ENCODE results near the gene PDE2A. TPM values are rescaled to one million over a fixed set of nuclear protein-coding genes. Genes with fewer than 3 reads are reported as not detected.
"Not testable (repeated sequence)": the region's sequence is repeated elsewhere in the genome, so short reads cannot be mapped to it uniquely, and the experiment has no call there.

The PDE2A gene
- total and polyA plus RNA-seq, 5 experiments from 2014 or later = 0.22 to 1.9 (median 0.74) TPM; not detected in 1

DNA sequence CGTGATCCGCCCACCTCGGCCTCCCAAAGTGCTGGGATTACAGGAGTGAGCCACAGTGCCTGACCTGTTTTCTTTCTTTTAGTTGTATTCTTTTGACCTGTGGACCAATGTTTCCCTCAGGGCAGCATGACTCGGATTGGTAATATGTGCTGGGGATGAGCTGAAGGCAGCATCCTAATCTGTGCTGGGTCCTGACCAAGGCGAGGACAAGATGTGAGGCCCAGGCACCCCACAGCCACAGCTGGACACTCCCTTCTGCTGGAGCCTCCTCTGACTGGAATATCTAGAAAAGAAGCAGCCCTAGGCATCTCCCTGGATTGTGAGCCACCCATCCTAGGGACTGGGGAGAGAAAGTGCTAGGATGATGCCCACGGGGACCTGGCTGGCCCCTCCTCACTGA is 105.4 kb downstream of the PDE2A start:
- Mint-ChIP-seq H3K36me3 (no peaks in the 10 kb centered on the region), H3K27ac (no peak overlapping the region), H3K9me3 (no peaks in the 10 kb centered on the region), H3K4me3 (no peak overlapping the region), H3K27me3 (peaks cover 9 to 30% (median 24%) of the 10 kb centered on the region in 5 donors), H3K4me1 (peaks cover 3 to 22% (median 5%) of the 10 kb centered on the region in 4 donors)
- ATAC-seq = no peak
- POLR2A ChIA-PET = no interaction called here
- DNase-seq = peak in 1 of 10 donors; percentile 34

DNA sequence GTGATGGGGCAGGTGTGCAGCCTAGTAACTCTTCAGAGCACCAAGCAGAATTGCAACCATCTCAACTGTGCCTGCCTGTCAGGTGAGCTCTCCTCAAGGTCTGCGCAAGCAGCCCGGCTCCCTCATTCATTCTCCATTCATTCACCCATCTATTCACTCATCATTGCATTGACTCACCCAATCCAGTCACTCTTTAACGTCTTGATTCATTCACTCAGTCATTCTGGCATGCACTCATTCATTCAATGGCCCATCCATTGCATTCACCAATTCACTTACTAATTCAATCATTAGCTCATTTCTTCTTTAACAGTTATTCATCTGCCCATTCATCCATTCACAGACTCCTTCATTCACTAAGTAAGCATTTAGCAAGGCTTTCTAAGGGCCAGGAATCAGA is 111.8 kb downstream of the PDE2A start:
- Mint-ChIP-seq H3K27ac (no peak overlapping the region), H3K9me3 (no peaks in the 10 kb centered on the region), H3K4me3 (no peak overlapping the region), H3K36me3 (no peaks in the 10 kb centered on the region), H3K27me3 (no peaks in the 10 kb centered on the region), H3K4me1 (no peaks in the 10 kb centered on the region)
- DNase-seq = no peak
- no peak for ATAC-seq
- POLR2A ChIA-PET = no interaction called here

DNA sequence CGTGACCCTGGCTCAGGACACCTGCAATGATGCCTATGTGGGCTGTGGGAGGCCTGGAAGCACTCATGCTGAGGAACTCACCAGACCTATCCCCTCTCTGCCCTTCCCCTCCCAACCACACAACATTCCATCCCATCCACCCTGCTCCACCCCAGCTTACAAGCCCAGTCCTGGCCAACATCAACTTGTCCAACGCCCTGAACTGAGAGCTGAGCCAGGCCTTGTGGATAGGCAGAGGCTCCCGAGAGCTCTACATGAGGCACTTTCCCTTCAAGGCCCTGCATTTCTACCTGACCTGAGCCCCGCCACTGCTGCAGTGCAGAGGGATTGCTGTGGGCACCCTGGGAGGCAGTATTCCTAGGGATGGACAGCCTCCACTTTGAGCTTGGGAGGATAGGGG is 112.4 kb downstream of the PDE2A start:
- H3K9me3 Mint-ChIP-seq = no peaks in the 10 kb centered on the region
- no peak for ATAC-seq
- H3K4me3 Mint-ChIP-seq = no peak overlapping the region
- H3K36me3 Mint-ChIP-seq = no peaks in the 10 kb centered on the region
- H3K27me3 Mint-ChIP-seq = peaks cover 0 to 3% (median 0%) of the 10 kb centered on the region in 5 donors
- H3K27ac Mint-ChIP-seq = no peak overlapping the region
- no peak for DNase-seq
- POLR2A ChIA-PET = interaction anchor here (0.9 kb wide), 1 partner anchor 41 kb away, joined by 3 read pairs; no protein-coding TSS in a partner anchor
- H3K4me1 Mint-ChIP-seq = no peaks in the 10 kb centered on the region

DNA sequence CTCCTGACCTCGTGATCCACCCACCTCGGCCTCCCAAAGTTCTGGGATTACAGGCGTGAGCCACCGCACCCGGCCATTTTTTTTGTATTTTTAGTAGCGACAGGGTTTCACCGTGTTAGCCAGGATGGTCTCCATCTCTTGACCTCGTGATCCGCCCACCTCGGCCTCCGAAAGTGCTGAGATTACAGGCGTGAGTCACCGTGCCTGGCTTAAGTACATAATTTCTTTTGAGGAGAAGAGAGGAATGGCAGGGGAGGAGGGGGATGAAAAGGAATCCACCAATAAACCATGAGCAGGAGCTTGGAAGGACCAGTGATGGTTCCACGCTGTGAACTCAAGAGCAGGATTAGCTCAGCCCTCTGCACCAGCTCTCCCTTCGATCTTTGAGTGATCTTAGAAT is 113.4 kb downstream of the PDE2A start:
- H3K36me3 Mint-ChIP-seq, POLR2A ChIA-PET, H3K9me3 Mint-ChIP-seq, H3K4me1 Mint-ChIP-seq, H3K27ac Mint-ChIP-seq, ATAC-seq, DNase-seq, H3K4me3 Mint-ChIP-seq: not testable (repeated sequence)
- H3K27me3 Mint-ChIP-seq = peaks cover 0 to 11% (median 3%) of the 10 kb centered on the region in 5 donors

DNA sequence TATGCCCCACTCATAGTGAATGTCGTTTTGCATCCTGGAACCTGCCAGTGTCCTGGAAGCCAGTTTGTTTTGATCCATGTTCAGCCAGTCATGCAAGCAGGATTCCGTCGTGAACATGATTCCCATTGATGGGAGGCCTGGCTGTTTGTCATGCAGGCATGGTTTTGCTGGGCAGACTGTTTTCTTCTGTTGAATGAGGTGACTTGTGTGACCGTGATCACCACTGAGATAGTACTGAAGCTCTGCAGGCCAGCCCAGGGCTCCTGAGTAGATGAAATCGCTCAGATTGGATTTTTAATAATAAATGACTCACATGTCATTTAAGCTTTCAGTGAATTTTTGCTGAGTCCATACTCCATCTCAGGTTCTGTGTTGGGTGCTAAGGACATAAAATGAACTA is 117.8 kb downstream of the PDE2A start:
- Mint-ChIP-seq H3K4me1 (peaks cover 0 to 9% (median 5%) of the 10 kb centered on the region in 4 donors), H3K9me3 (no peaks in the 10 kb centered on the region), H3K27me3 (peaks cover 0 to 32% (median 14%) of the 10 kb centered on the region in 5 donors), H3K4me3 (no peak overlapping the region), H3K36me3 (no peaks in the 10 kb centered on the region), H3K27ac (no peak overlapping the region)
- no peak for DNase-seq
- ATAC-seq = no peak
- POLR2A ChIA-PET = no interaction called here

DNA sequence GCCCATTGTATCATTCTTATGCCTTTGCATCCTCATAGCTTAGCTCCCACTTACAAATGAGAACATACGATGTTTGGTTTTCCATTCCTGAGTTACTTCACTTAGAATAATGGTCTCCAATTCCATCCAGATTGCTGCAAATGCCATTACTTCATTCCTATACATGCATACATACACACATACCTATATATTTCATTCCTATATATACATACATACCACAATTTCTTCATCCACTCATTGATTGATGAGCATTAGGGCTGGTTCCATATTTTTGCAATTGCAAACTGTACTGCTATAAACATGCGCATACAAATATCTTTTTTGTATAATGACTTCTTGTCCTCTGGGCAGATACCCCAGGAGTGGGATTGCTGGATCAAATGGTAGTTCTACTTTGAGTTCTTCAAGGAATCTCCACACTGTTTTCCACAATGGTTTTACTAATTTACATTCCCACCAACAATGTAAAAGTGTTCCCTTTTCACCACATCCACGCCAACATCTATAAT is 119.2 kb downstream of the PDE2A start:
- ATAC-seq, H3K9me3 Mint-ChIP-seq, H3K36me3 Mint-ChIP-seq, DNase-seq, H3K4me3 Mint-ChIP-seq, H3K4me1 Mint-ChIP-seq, H3K27ac Mint-ChIP-seq, POLR2A ChIA-PET: not testable (repeated sequence)
- peaks cover 0 to 32% (median 14%) of the 10 kb centered on the region in 5 donors for H3K27me3 Mint-ChIP-seq

DNA sequence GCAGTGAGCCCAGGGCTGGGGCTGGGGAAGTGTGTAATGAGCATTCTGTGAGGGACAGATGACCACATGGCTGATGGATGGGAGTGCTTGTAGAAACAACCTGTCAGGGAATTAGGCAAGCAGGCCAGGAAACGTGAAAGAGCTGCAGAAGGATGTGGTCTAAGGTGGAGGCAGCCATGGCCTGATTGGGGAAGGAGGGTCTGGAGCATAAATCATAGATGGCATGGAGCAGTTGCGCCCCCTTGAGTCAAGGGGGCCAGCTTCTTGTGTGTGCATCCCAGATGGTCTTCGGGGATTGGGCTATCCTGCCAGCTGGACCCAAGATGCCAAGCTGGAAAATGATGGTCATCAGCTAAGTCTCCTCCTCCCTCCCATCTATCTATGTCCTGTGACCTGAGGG is 120.5 kb downstream of the PDE2A start:
- Mint-ChIP-seq H3K9me3 (no peaks in the 10 kb centered on the region), H3K36me3 (no peaks in the 10 kb centered on the region), H3K4me3 (no peak overlapping the region), H3K27me3 (peaks cover 0 to 32% (median 14%) of the 10 kb centered on the region in 5 donors), H3K27ac (no peak overlapping the region), H3K4me1 (peaks cover 0 to 9% (median 5%) of the 10 kb centered on the region in 4 donors)
- DNase-seq (peak in 3 of 10 donors; percentile 6 to 16 (median 13)), ATAC-seq (no peak)
- POLR2A ChIA-PET = no interaction called here

DNA sequence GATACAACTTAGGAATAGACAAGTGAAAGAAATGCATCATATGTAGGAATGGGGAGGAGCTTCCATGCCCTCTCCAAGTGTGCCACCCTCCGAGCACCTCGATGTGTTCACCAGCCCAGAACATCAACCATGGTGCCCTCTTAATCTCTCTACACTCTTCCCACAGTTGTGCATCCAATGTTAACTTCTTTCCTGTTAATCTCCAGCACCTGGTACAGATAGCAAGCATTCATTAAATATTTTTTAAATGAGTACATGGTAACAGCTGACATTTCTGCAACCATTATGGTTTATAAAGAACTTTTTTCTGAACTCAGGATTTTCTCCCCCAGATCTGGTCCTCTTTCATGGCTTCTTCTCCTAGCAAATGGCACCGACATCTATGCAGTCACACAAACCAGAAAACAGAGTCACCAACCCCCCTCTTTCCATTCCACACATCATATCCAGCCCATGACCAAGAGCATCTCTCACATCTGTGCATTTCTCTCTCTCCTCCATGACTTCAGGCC is 121.8 kb downstream of the PDE2A start:
- Mint-ChIP-seq H3K27me3 (peaks cover 0 to 32% (median 14%) of the 10 kb centered on the region in 5 donors), H3K4me1 (peaks cover 0 to 9% (median 5%) of the 10 kb centered on the region in 4 donors), H3K36me3 (no peaks in the 10 kb centered on the region), H3K4me3 (no peak overlapping the region), H3K27ac (no peak overlapping the region), H3K9me3 (no peaks in the 10 kb centered on the region)
- POLR2A ChIA-PET = no interaction called here
- no peak for DNase-seq
- no peak for ATAC-seq

DNA sequence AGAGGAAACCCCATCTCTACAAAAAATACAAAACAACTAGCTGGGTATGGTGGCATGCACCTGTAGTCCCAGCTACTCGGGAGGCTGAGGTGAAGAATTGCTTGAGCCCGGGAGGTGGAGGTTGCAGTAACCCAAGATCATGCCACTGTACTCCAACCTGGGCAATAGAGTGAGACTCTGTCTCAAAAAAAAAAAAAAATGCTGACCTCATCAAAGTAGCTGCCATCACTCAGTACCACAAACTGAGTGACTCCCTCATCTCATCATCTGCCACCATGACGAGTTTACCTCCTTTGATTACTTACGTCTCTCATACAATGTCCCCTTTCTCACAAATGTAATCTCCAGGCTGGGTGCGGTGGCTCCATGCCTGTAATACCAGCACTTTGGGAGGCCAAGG is 122.7 kb downstream of the PDE2A start:
- H3K4me1 Mint-ChIP-seq = peaks cover 0 to 9% (median 5%) of the 10 kb centered on the region in 4 donors
- H3K27me3 Mint-ChIP-seq = peaks cover 0 to 26% (median 14%) of the 10 kb centered on the region in 5 donors
- ATAC-seq = no peak
- no peak for DNase-seq
- H3K9me3 Mint-ChIP-seq = no peaks in the 10 kb centered on the region
- no peaks in the 10 kb centered on the region for H3K36me3 Mint-ChIP-seq
- no peak overlapping the region for H3K27ac Mint-ChIP-seq
- POLR2A ChIA-PET = no interaction called here
- no peak overlapping the region for H3K4me3 Mint-ChIP-seq

DNA sequence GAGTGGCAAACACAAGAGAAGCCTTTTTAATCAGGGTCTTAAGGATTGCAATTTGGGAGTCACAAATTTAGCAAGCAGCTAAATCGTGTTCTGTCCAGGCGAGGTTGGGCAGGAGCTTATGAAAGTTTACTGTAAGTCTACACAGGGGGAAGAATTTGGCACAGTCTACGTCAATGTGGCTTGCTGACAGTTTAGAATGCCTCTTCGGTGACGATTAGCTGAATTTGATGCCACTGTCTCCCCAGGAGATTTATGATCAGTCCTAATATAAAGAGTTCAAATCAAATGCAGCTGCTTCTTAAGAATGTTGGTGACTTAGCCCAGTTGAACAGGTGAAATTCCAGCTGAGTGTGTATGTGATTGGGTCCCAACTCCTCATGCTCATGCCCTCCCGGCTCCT is 125.8 kb downstream of the PDE2A start:
- no peaks in the 10 kb centered on the region for H3K36me3 Mint-ChIP-seq
- no peak for ATAC-seq
- H3K4me3 Mint-ChIP-seq = no peak overlapping the region
- H3K4me1 Mint-ChIP-seq = peaks cover 0 to under 1% (median 0%) of the 10 kb centered on the region in 4 donors
- peaks cover 3 to 18% (median 16%) of the 10 kb centered on the region in 5 donors for H3K27me3 Mint-ChIP-seq
- POLR2A ChIA-PET = no interaction called here
- H3K27ac Mint-ChIP-seq = no peak overlapping the region
- no peak for DNase-seq
- H3K9me3 Mint-ChIP-seq = no peaks in the 10 kb centered on the region

DNA sequence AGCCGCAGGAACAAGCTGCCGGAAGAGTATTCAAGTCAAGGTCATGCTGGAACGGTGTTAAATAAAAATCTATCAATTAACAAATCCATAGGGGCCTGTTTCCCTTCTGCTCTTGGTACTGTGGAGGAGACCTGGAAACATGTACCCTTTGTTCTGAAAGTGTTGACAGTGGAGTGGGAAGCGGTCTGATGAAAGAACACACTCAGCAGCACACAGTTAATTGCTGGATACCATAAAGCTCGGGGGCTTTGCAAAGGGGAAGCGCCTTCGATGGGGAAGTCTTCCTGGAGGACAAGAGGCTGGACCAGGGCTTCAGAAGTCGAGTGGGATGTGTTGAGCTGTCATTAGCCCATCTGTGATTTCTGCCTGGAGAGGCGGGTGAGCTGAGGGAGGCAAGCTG is 127.4 kb downstream of the PDE2A start:
- Mint-ChIP-seq H3K4me3 (no peak overlapping the region), H3K27ac (no peak overlapping the region), H3K9me3 (no peaks in the 10 kb centered on the region), H3K4me1 (no peaks in the 10 kb centered on the region), H3K36me3 (no peaks in the 10 kb centered on the region), H3K27me3 (peaks cover 3 to 14% (median 13%) of the 10 kb centered on the region in 5 donors)
- DNase-seq (no peak), ATAC-seq (no peak)
- POLR2A ChIA-PET = no interaction called here

DNA sequence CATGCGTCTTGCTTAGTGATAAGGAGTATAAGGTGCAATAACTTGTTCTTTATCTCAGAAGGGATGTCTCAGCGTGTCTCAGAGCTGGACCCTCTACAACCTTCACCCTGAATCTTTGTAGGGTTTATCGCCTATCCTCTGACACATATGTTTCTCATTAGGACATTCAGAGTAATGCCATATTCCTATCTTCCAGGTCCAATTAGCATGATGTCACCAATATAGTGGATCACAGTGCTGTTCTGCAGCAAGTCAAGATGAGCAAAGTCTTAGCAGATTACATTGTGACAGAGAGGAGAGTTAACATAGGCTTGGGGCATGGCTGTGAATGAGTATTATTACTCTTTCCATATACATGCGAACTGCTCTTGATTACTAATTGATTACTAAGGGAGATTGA is 129.6 kb downstream of the PDE2A start:
- Mint-ChIP-seq H3K27me3 (peaks cover 4 to 20% (median 12%) of the 10 kb centered on the region in 5 donors), H3K4me3 (no peak overlapping the region), H3K4me1 (no peaks in the 10 kb centered on the region), H3K27ac (no peak overlapping the region), H3K36me3 (no peaks in the 10 kb centered on the region), H3K9me3 (no peaks in the 10 kb centered on the region)
- POLR2A ChIA-PET = no interaction called here
- ATAC-seq (no peak), DNase-seq (no peak)

DNA sequence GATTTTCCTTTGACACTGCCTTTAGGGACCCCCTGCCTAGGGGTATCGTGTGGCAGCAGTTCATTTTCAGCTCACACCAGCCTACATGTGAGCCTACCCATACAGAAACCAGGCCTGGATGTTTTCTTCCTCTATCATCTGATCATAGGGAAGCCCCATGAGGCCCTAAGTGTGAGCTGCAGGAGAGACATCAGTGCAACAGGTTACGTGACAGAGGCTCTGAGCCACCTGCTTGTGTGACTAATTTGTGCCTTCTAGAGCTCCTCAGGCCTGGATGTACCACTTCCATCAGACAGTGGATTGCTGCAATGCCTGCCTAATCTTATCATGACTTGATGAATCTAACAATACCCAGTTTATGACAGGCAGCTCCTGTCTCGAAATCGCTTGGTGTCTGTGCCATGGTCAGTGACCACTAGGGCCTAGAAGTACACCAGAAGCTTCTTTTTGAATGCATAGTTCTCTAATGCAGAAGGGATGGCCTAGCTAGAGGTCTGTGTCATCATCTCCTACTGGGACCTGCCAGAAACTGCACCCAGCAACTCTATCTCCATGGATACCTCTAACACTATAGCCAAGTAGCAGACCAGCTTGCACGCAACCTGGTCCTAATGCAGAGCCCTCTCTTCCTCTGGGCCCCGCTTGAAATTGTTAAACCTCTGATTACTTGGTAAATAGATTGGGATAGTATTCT is 130.2 kb downstream of the PDE2A start:
- Mint-ChIP-seq H3K36me3 (no peaks in the 10 kb centered on the region), H3K27ac (no peak overlapping the region), H3K4me1 (no peaks in the 10 kb centered on the region), H3K27me3 (peaks cover 4 to 20% (median 13%) of the 10 kb centered on the region in 5 donors), H3K4me3 (no peak overlapping the region), H3K9me3 (no peaks in the 10 kb centered on the region)
- DNase-seq (no peak), ATAC-seq (no peak)
- POLR2A ChIA-PET = no interaction called here

Measured in naive thymus-derived CD8-positive, alpha-beta T cell (primary cell).